Type B pancreatic cell (in vitro differentiated cells): ENCODE results near the gene DOLPP1. TPM values are rescaled to one million over a fixed set of nuclear protein-coding genes. Genes with fewer than 3 reads are reported as not detected.

Source experiments
- DNase-seq: peaks from one replicate; pipeline ENCODE4 v3.0.0; 2021; ENCODE audit warnings: mixed read lengths; ENCODE audit not compliant: unreplicated experiment; ENCODE audit errors: extremely low spot score
- H3K27ac Mint-ChIP-seq: 2 replicates; pipeline ENCODE4 v1.8.0; 2021; ENCODE audit warnings: mild to moderate bottlenecking, mixed read lengths
- H3K27me3 Mint-ChIP-seq: 2 replicates; pipeline ENCODE4 v1.8.0; 2021; ENCODE audit warnings: mixed read lengths
- H3K36me3 Mint-ChIP-seq: 2 replicates; pipeline ENCODE4 v1.8.0; 2021; ENCODE audit warnings: mixed read lengths
- H3K4me1 Mint-ChIP-seq: one replicate; pipeline ENCODE4 v1.8.0; 2021; ENCODE audit warnings: mixed read lengths; ENCODE audit not compliant: unreplicated experiment
- H3K4me3 Mint-ChIP-seq: 2 replicates; pipeline ENCODE4 v1.8.0; 2021; ENCODE audit warnings: mild to moderate bottlenecking, mixed read lengths
- H3K9me3 Mint-ChIP-seq: 2 replicates; pipeline ENCODE4 v1.8.0; 2021; ENCODE audit warnings: mixed read lengths
- total RNA-seq: library from RNA; stranded (reverse); gene quantifications from 2 replicates; pipeline ENCODE4 v1.2.1, GENCODE V29; 2021; ENCODE audit warnings: low replicate concordance
- TF ChIP-seq, protein P1 (sequence below): fragments of 200-600 bp; sonication (generic); conservative IDR thresholded peaks from 2 replicates; pipeline ENCODE4 v1.5.0; 2021; ENCODE audit warnings: antibody characterized with exemption, mild to moderate bottlenecking

DOLPP1 gene
- total RNA-seq, 1 donor from 2014 or later, result 21.1 TPM

DNA sequence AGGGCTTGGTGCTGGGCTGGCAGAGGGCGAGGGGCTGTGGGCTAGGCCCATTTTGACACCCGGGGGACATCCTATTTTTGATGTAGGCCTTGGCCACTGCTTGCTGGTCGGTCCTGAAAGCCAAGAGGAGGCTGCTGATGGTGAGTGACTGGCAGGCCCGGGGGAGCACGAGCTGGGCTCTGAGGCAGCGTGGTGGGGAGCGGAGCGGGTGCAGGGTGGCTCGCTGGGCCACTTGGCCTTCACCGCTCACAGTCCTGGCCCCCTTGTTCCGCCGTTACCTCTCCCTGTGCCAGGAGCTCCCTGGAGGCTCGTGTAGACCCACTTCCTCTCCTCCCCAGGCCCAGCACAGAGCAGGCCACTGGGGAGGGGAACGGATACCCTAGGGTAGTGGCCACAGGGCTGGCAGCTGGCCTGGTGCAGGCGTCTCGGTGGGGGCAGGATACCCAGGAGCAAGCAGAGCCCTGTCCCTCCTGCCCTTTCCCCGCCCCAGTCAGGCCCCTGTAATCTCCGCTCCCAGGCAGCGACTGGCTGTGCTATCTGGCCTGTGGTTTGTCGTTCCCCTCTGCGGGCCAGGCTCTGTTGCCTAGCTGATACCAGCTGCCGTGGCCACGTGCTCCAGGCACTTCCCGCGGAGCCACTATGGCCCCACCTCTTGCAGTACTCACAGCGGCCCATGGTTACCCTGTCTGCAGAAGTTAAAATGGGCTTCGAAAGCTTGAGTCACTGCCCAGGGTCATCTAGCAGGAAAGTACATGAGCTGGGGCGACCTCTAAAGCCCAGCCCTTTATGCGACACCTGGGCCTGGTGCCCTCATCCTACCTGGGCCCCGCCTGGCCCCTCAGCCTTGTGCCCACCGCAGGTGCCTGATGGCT is 11.7 kb upstream of the DOLPP1 start:
- no peak for DNase-seq

DNA sequence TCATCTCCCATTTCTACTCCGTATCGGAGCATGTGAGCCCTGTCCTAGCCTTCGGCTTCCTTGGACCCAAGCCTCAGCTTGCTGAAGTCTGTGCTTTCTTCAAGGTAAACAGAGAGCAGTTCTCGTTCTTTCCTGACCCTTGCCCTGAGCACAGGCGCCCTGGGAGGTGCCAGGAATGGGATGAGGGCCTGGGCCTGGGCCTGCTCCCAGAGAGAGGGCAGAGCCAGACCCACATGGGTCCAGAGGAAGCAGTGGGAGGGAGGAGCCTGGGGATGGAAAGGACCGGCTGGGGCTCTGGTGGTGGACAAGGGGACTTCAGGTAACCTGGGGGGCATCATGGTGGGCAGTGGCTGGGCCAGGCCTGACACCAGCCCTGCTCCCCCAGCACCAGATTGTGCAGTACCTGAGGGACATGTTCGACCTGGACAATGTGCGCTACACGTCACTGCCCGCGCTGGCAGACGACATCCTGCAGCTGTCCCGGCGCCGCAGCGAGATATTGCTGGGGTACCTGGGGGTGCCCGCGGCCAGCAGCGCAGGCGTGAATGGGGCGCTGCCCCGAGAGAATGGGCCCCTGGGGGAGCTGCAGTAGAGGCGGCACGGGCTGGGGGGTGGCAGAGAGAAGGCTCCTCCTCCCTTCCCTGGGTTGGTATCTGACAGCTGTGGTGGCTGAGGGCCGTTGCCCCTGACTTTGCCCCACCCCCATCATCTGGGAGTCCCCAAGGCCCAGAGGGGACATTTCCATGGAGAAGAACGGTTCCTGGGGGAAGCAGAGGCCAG is 10.9 kb upstream of the DOLPP1 start:
- Mint-ChIP-seq H3K9me3 (no peaks in the 10 kb centered on the region), H3K36me3 (peaks cover 5% of the 10 kb centered on the region)

More for the DNA sequence above, 11.7 kb upstream of the DOLPP1 start:
- H3K4me1 Mint-ChIP-seq, result no peaks in the 10 kb centered on the region
- H3K36me3 Mint-ChIP-seq, result peaks cover 5% of the 10 kb centered on the region
- TF ChIP-seq, protein P1, sequence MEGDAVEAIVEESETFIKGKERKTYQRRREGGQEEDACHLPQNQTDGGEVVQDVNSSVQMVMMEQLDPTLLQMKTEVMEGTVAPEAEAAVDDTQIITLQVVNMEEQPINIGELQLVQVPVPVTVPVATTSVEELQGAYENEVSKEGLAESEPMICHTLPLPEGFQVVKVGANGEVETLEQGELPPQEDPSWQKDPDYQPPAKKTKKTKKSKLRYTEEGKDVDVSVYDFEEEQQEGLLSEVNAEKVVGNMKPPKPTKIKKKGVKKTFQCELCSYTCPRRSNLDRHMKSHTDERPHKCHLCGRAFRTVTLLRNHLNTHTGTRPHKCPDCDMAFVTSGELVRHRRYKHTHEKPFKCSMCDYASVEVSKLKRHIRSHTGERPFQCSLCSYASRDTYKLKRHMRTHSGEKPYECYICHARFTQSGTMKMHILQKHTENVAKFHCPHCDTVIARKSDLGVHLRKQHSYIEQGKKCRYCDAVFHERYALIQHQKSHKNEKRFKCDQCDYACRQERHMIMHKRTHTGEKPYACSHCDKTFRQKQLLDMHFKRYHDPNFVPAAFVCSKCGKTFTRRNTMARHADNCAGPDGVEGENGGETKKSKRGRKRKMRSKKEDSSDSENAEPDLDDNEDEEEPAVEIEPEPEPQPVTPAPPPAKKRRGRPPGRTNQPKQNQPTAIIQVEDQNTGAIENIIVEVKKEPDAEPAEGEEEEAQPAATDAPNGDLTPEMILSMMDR, result no peak
- H3K27me3 Mint-ChIP-seq, result no peaks in the 10 kb centered on the region
- H3K4me3 Mint-ChIP-seq, result no peak overlapping the region
- H3K27ac Mint-ChIP-seq, result no peak overlapping the region
- H3K9me3 Mint-ChIP-seq, result no peaks in the 10 kb centered on the region

DNA sequence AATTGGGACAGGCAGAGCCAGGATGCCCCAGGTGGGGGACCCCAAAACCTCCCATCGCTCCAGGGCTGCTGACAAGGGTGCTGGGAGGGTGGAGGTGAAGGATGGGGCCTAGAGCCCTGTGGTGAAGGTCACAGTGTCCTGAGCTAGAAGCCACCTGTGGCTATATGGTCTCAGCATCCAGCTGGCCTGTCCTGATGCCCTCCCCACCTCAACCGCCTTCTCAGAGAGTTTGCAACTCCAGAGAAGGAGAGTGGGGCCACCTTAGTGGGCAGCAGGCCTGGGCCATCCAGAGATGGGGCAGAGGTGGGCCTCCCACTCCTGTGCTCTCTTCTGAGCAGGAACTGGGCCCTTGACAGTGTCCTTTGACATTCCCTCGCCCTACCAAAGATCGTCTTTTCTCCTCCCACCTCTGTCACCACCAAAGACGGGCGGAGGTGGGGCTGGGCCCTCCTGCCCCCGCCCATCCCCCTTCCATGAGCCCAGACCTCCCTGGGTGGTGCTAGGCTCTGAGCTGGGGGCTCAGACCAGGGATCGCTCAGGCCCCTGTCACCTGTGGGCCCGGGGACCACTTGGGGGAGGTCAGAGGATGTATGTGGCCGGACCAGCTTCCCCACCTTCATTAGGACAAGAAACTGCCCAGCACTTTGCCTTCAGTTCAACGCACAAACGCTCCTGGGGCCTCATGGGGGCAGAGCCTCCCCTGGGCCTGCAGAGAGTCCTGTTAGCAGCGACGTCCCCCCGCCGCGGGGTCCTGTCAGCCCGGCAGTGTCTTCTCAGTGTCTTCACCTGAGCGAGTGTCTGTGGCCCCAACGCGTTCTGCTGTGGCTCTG is 10.0 kb upstream of the DOLPP1 start:
- no peak overlapping the region for H3K4me3 Mint-ChIP-seq
- no peak overlapping the region for H3K27ac Mint-ChIP-seq
- DNase-seq, result no peak
- no peaks in the 10 kb centered on the region for H3K9me3 Mint-ChIP-seq
- TF ChIP-seq, protein P1, result no peak
- H3K4me1 Mint-ChIP-seq, result no peaks in the 10 kb centered on the region
- H3K36me3 Mint-ChIP-seq, result peaks cover under 1% of the 10 kb centered on the region
- no peaks in the 10 kb centered on the region for H3K27me3 Mint-ChIP-seq

More for the DNA sequence above, 10.9 kb upstream of the DOLPP1 start:
- DNase-seq, result no peak
- H3K4me1 Mint-ChIP-seq, result no peaks in the 10 kb centered on the region
- no peaks in the 10 kb centered on the region for H3K27me3 Mint-ChIP-seq
- H3K27ac Mint-ChIP-seq, result no peak overlapping the region
- no peak overlapping the region for H3K4me3 Mint-ChIP-seq
- TF ChIP-seq, protein P1, result no peak

DNA sequence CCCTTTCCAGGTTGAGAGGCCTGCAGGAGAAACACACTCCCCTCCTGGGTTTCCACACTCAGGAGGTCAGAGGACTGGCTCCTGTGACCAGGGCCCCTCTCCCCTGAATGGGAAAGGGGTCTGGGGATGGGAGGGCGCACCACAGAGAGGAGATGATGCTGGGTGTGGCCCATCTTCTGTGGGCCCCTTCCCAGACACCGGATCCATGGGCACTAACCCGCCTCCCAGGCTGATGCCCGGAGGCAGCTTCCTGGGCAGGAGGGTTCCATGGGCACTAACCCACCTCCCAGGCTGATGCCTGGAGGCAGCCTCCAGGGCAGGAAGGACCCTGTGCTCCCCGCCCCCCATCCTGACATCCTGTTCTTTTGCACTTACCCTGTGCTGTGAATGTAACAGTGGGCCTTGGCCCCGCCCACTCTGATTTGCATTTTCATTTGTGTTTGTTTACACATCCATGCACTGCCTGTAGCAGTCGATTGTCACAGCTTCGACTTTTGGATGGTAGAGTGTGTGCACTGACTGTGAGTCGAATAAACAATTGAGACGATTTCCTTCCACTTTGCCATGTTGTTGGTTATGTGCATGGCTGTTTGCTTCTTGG is 9.3 kb upstream of the DOLPP1 start:
- Mint-ChIP-seq H3K4me3 (no peak overlapping the region), H3K27ac (no peak overlapping the region), H3K36me3 (no peaks in the 10 kb centered on the region), H3K9me3 (no peaks in the 10 kb centered on the region), H3K4me1 (no peaks in the 10 kb centered on the region), H3K27me3 (no peaks in the 10 kb centered on the region)
- DNase-seq, result no peak
- TF ChIP-seq, protein P1, result no peak

DNA sequence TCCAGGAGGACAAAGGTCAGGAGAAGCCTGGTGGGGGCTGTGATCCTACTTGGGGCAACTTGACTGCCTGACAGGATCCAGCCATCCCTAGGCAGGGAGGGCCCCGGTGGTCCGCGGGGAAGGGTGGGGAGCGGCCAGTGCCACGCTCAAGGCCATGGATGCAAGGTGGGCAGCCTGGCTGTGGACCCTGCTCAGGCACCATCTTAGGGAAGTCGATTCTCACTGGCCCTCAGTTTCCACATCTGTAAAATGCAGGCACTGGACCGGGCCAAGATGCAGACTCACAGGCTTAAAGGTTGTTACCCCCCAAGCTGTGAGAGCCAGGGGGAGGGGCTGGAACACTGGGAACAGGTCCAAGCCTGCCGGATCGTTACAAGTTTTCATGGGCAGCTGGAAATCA is 8.7 kb upstream of the DOLPP1 start:
- no peaks in the 10 kb centered on the region for H3K4me1 Mint-ChIP-seq
- TF ChIP-seq, protein P1, result no peak
- H3K36me3 Mint-ChIP-seq, result no peaks in the 10 kb centered on the region
- H3K4me3 Mint-ChIP-seq, result no peak overlapping the region
- DNase-seq, result no peak
- H3K27ac Mint-ChIP-seq, result no peak overlapping the region
- no peaks in the 10 kb centered on the region for H3K9me3 Mint-ChIP-seq
- H3K27me3 Mint-ChIP-seq, result no peaks in the 10 kb centered on the region
